Measurements from ENCODE around the gene KLK15.
"Not testable (repeated sequence)": the region's sequence is repeated elsewhere in the genome, so short reads cannot be mapped to it uniquely, and the experiment has no call there.

Gene KLK15

GRCh38 chr19:50820549-50821247 lies 12.7 kb downstream of the KLK15 start:
- TF ChIP-seq ZNF274 (IDR thresholded peaks at IDR 0.05; ENCODE audit: low read depth, low read length), result no peak
- H3K4me3 ChIP-seq (ENCODE audit: low read length), result peak overlapping the region; percentile 82; the same call in 1 of the 2 replicates

GRCh38 chr19:50820086-50820485 lies 13.3 kb downstream of the KLK15 start:
- no peak for TF ChIP-seq ZNF274 (IDR thresholded peaks at IDR 0.05; ENCODE audit: low read depth, low read length)

DNA sequence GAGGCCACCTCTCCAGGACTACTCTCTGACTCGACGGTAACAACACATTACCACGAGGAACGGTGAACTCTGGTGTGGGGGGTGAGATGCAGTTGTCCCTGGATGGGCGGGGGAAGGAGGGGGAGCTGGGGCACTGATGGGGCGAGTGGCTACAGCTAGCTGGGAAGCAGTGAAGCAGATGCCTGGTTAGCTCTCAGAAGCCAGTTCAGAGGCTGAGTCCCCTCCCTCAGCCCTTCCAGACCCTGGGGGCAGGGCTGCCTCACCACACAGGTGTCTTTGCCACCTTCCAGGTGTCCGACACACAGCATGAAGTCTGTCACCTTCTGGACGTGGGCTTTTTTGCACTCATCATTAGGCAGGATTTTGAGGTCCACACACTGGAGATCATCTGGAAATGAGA lies 13.7 kb downstream of the KLK15 start:
- peak overlapping the region; percentile 82; the same call in 1 of the 2 replicates for H3K4me3 ChIP-seq (ENCODE audit: low read length)
- no peak for TF ChIP-seq ZNF274 (IDR thresholded peaks at IDR 0.05; ENCODE audit: low read depth, low read length)

More at GRCh38 chr19:50820086-50820485, 13.3 kb downstream of the KLK15 start:
- H3K4me3 ChIP-seq (ENCODE audit: low read length), result peak overlapping the region; percentile 82; the same call in 1 of the 2 replicates

DNA sequence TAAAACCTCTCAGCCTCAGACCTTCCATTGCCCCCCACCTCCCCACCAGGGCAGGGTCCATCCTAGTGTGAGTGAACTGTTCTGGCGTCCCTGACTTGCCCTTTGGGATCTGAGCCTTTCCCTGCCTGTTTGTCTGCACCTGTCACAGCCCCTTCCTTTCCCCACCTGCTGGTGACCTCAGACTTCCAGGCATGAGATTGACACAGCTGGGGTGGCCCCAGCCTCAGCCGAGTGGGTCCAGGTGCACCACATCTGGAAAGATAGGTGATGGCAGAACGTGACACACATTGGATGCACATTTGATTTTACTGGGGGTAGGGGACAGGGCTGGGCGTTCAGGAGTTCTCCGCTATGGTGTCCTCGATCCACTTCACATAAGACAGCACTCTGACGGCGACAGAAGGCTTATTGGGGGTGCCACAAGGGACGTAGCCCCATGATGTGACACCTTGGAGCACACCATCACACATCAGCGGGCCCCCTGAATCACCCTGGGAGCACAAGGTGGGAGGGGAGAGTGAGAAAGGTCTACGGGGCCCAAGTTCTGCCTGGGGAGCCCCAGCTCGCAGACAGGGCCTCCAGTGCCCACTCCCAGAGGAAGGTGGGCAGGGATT lies 14.4 kb downstream of the KLK15 start:
- TF ChIP-seq ZNF274 (IDR thresholded peaks at IDR 0.05; ENCODE audit: low read depth, low read length), result no peak

GRCh38 chr19:50817941-50818858 lies 15.2 kb downstream of the KLK15 start:
- TF ChIP-seq ZNF274 (IDR thresholded peaks at IDR 0.05; ENCODE audit: low read depth, low read length), result no peak
- H3K4me3 ChIP-seq (ENCODE audit: low read length), result peak overlapping the region; percentile 82

More for the DNA sequence above, 14.4 kb downstream of the KLK15 start:
- H3K4me3 ChIP-seq (ENCODE audit: low read length), result peak overlapping the region; percentile 82; the same call in 1 of the 2 replicates

GRCh38 chr19:50815439-50815838 lies 17.9 kb downstream of the KLK15 start:
- no peak for TF ChIP-seq ZNF274 (IDR thresholded peaks at IDR 0.05; ENCODE audit: low read depth, low read length)
- no peak overlapping the region for H3K4me3 ChIP-seq (ENCODE audit: low read length)

DNA sequence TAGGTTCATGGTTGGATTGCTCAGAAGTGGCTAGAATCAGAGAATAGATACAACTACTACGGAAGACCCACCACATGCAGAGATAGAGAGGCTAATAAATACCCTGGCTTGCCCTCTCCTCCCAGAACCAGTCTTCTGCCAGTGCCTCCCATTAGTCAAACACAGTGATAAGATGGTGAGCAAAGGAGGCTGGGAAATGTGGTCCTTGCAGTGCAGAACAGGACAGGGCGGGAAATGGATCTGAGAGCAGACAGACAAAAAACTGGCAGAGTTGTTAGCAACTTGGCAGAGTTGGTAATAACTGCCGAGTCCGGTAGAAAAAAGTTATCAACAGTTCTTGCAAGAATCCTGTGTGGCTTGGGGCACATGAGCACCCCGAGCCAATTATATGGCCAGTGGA lies 18.5 kb downstream of the KLK15 start:
- no peak for TF ChIP-seq ZNF274 (IDR thresholded peaks at IDR 0.05; ENCODE audit: low read depth, low read length)
- no peak overlapping the region for H3K4me3 ChIP-seq (ENCODE audit: low read length)

GRCh38 chr19:50812474-50812873 lies 20.9 kb downstream of the KLK15 start:
- no peak overlapping the region for H3K4me3 ChIP-seq (ENCODE audit: low read length)

DNA sequence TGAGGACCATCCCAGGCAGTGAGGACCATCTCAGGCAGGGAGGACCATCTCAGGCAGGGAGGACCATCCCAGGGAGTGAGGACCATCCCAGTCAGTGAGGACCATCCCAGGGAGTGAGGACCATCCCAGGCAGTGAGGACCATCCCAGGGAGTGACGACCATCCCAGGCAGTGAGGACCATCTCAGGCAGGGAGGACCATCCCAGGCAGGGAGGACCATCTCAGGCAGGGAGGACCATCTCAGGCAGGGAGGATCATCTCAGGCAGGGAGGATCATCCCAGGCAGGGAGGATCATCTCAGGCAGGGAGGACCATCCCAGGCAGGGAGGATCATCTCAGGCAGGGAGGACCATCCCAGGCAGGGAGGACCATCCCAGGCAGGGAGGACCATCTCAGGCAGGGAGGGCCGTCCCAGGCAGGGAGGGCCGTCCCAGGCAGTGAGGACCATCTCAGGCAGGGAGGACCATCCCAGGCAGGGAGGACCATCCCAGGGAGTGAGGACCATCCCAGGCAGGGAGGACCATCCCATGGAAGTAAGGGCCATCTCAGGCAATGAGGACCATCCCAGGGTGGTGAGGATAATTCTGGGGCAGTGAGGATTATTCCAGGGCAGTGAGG lies 21.6 kb downstream of the KLK15 start:
- H3K4me3 ChIP-seq (ENCODE audit: low read length), result not testable (repeated sequence)

More at GRCh38 chr19:50812474-50812873, 20.9 kb downstream of the KLK15 start:
- no peak for TF ChIP-seq ZNF274 (IDR thresholded peaks at IDR 0.05; ENCODE audit: low read depth, low read length)

GRCh38 chr19:50808856-50809255 lies 24.5 kb downstream of the KLK15 start:
- H3K4me3 ChIP-seq (ENCODE audit: low read length), result no peak overlapping the region

DNA sequence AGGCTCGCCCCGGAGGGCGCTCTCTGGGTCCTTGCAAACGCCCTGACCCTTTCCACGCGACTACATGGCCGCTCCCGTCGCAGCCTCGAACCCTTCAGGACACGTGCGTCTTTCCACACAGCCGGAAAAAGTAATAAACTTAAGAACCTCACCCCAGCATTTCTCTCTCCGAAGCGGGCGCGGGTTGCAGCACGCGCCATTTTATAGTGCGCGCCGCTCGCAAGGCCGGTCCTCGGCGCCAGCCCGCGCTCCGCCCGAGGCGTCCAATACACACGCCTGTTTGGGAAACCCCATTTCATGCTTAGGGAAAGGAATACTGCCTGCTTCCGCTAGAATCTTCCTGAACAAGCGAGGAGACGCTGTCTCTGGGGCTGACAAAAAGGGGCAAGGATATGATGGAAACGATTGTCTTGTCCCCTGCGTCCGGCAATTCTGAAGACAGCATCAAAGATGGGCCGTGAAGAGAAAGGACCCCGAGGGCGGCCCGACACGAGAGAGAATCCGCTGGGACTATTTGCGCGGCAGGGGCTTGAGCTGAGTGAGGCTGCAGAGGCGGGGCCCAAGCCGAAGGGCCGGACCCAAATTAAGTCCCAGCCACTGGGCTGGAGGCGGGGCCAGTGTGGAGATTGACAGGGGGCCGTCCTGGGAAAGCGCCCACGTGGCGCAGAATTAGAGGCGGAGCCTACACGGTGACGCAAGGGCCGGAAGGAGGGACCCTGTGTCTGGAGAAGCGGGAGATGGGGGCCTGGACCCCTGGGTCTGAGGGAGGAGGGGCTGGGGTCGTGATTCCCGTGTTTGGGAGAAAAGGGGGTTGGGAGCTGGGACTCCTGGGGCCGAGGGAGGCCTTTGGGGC lies 28.7 kb downstream of the KLK15 start:
- TF ChIP-seq ZNF274 (IDR thresholded peaks at IDR 0.05; ENCODE audit: low read depth, low read length), result no peak
- H3K4me3 ChIP-seq (ENCODE audit: low read length), result peak overlapping the region; percentile 99

More at GRCh38 chr19:50808856-50809255, 24.5 kb downstream of the KLK15 start:
- no peak for TF ChIP-seq ZNF274 (IDR thresholded peaks at IDR 0.05; ENCODE audit: low read depth, low read length)

- TF ChIP-seq ZNF274 (IDR thresholded peaks at IDR 0.05; ENCODE audit: low read depth, low read length), result no peak
- peak overlapping the region; percentile 99 for H3K4me3 ChIP-seq (ENCODE audit: low read length)
These were observed 29.5 kb downstream of the KLK15 start for GRCh38 chr19:50803633-50804419.

Data from GM08714 (cell line).